ENCODE results near the gene MARCHF3.

The MARCHF3 gene

DNA sequence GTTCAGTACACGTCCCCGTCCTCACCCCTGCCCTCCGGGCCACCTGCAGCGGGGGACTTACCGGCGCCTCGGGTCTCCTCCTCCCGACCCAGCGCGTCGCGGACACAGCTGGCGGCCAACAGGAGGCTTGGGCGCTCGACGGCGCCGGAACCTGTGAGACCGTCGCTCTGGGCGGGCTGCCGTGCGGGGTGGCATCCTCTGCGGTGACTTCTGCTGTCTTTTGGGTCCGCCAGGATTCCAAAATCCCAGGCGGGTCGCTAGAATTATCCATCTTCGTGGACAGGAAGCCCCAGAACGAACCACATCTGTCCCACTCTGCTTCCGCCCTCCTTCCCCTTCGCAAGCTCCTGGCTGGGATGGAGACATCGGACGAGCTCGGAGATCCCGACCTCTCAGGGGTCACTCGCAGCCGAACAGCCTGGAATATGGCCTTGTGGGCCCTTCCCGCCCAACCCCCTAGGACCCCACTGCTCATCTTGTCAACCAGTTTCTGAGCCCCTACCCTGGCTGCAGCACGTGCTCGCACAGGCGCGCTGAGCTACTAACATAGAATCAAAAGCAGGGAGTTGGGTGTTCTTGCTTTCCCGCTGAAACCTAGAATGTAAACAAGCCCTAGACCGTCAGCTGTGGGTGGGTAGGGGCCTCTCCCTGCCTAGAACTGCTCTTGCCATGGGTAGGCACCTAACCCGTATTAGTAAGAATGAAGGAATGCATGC is 947 bp upstream of the MARCHF3 start:
- peak overlapping the region; percentile 99 for H3K4me3 ChIP-seq (ENCODE audit: low read depth, low read length)
- TF ChIP-seq, protein P1, sequence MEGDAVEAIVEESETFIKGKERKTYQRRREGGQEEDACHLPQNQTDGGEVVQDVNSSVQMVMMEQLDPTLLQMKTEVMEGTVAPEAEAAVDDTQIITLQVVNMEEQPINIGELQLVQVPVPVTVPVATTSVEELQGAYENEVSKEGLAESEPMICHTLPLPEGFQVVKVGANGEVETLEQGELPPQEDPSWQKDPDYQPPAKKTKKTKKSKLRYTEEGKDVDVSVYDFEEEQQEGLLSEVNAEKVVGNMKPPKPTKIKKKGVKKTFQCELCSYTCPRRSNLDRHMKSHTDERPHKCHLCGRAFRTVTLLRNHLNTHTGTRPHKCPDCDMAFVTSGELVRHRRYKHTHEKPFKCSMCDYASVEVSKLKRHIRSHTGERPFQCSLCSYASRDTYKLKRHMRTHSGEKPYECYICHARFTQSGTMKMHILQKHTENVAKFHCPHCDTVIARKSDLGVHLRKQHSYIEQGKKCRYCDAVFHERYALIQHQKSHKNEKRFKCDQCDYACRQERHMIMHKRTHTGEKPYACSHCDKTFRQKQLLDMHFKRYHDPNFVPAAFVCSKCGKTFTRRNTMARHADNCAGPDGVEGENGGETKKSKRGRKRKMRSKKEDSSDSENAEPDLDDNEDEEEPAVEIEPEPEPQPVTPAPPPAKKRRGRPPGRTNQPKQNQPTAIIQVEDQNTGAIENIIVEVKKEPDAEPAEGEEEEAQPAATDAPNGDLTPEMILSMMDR (IDR thresholded peaks at IDR 0.05; ENCODE audit: borderline replicate concordance, insufficient read depth, low read depth, low read length) = no peak

DNA sequence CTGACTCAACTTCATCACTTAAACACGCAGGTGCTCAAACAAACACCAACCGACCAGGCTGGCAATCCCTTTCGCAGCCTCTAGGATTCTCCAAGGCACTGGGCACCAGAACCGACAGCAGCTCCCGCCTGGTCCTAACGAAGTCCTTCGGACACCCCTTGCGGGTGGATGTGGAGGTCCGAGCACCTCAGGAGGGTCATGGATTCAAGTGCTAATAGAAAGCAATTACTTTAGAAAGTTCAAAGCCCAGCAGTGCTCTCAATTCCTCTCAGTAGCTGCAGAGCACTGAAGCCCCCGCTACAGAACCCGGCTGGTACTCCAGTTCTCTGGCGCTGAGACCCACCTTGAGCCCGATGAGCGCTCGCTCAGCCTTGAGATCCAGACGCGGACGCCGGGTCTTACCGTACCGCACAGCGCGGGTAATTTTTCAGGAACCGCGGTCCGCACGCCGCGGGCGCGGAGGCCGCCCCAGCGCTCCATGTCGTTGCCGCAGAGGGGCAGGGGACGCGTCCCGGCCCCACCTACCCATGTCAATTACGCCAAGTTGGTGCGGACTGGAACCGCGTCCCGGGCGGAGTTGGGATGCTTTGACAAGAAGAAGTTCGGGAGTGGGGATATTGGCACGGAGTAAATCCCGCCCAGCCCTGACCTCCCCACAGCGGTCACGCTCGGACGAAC is 638 bp downstream of the MARCHF3 start:
- H3K4me3 ChIP-seq (ENCODE audit: low read depth, low read length) = peak overlapping the region; percentile 99
- TF ChIP-seq, protein P1 (IDR thresholded peaks at IDR 0.05; ENCODE audit: borderline replicate concordance, insufficient read depth, low read depth, low read length) = peak; percentile 27; the same call in 1 of the 2 replicates

DNA sequence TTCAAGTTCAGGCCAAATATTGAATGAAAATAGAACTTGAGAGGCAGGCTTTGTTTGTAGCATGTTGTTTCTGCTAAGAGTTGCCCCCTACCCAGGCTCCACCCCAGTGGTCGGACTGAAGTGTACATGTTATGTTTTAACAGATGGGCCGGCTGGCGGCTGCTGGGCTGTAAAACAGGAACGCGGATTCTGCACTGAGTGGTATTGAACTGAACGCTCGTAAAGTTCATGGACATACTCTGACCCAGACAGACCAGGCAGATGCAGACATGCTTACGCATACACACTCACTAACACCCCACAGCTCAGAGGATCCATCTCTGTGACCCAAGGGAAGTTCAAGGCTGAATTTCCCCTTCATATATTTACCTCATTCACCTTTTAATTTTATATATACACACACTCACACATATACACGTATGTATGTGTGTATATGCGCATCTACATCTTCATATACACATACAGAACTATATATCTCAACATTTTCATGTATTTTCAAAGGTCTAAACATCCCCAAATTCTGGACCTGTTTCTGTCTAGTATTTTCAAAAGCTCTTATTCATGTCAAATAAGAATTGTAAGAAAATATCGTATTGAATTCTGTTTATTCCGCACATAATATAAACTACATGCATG is 1.4 kb downstream of the MARCHF3 start:
- peak overlapping the region; percentile 3 for H3K4me3 ChIP-seq (ENCODE audit: low read depth, low read length)
- TF ChIP-seq, protein P1 (IDR thresholded peaks at IDR 0.05; ENCODE audit: borderline replicate concordance, insufficient read depth, low read depth, low read length) = no peak

DNA sequence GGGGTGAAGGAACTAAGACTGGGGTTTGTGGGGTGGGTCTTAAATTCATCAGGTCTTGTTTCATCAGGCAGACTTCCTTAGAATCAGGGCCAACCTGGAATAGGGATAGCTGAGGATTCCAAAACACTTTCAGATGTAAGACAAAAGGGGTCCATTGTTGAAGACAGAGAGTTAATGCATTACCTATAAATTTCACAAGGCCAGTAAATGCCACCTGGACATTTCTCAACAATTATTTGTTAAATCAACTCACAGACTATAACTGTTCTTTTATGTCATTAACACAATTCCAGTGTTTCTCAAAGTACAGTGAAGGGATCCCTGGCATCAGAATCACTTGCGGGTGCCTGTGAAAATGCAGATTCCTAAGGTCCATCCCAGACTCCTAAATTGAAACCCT is 2.8 kb downstream of the MARCHF3 start:
- no peak overlapping the region for H3K4me3 ChIP-seq (ENCODE audit: low read depth, low read length)
- TF ChIP-seq, protein P1 (IDR thresholded peaks at IDR 0.05; ENCODE audit: borderline replicate concordance, insufficient read depth, low read depth, low read length) = no peak

DNA sequence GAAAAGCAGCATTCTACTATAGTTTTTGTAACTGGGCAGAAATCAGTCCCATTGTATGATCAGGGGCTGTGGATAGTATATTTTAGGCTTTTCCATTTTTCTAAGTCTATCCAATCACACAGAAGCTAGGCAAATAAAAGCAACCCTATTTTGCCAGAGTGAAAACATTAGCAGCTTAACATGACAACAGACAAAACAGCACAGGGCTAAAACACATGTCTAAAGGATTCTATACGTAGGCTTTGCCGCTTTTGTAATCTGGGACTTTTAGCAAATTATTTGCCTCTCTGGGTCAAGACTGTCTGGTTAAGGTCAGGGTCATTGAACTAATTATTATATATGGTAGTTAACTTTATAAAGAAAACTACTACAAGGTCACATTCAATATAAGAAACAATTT is 4.2 kb downstream of the MARCHF3 start:
- no peak overlapping the region for H3K4me3 ChIP-seq (ENCODE audit: low read depth, low read length)
- TF ChIP-seq, protein P1 (IDR thresholded peaks at IDR 0.05; ENCODE audit: borderline replicate concordance, insufficient read depth, low read depth, low read length) = no peak

DNA sequence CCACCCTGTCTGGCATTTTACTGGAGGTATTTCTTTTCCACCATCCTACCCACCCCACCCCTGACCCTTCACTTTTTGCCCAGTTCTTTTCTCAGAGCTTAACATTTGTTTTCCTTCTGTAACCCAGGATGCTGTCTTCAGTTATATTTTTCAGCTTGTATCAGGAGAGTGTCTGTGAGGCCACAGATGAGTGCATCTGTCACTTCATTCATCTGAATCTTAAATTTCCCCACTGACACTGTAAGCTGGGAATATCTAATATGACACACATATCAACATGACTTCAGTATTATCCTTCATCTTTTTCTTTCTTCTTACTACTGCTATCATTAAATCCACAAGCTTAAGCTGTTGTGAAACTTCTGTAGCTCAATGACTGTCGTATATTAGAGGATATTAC is 4.9 kb downstream of the MARCHF3 start:
- no peak overlapping the region for H3K4me3 ChIP-seq (ENCODE audit: low read depth, low read length)
- TF ChIP-seq, protein P1 (IDR thresholded peaks at IDR 0.05; ENCODE audit: borderline replicate concordance, insufficient read depth, low read depth, low read length) = no peak

Measured in GM12875 (cell line).